Thyroid gland (tissue), 4 donors: ENCODE measurements around the gene HIVEP3. TPM values are rescaled to one million over a fixed set of nuclear protein-coding genes. Genes with fewer than 3 reads are reported as not detected.

Experiments
- DNase-seq, 2 donors: peaks; one replicate each; pipeline ENCODE4 v3.0.0-alpha.2; 2019
- H3K27ac ChIP-seq, 3 donors: fragments of 200-600 bp; sonication (generic); 1 replicate in 2 of 3; 2 replicates in 1 of 3; pipeline ENCODE4 v1.5.1; 2016 to 2019; ENCODE audit warnings: mild to moderate bottlenecking in 1 of 3, moderate library complexity in 1 of 3
- H3K27me3 ChIP-seq: fragments of 200-600 bp; sonication (generic); one replicate; pipeline ENCODE4 v1.5.1; 2019
- H3K36me3 ChIP-seq, 2 donors: fragments of 200-600 bp; sonication (generic); one replicate each; pipeline ENCODE4 v1.5.1; 2016 to 2019
- H3K4me1 ChIP-seq, 2 donors: fragments of 200-600 bp; sonication (generic); one replicate each; pipeline ENCODE4 v1.5.1; 2017 to 2019
- H3K4me3 ChIP-seq, 3 donors: fragments of 200-600 bp; sonication (generic); replicated peaks in 1 of 3; 1 replicate in 2 of 3; 2 replicates in 1 of 3; pipeline ENCODE4 v1.5.1; 2016; ENCODE audit warnings: mild to moderate bottlenecking in 1 of 3
- H3K9me3 ChIP-seq: fragments of 200-600 bp; sonication (generic); one replicate; pipeline ENCODE4 v1.5.1; 2017
- POLR2A ChIP-seq, 2 donors: fragments of 450-650 bp; IDR thresholded peaks; one replicate each; pipeline ENCODE4 v1.6.1; 2017; ENCODE audit warnings: antibody characterized with exemption in 2 of 2, mild to moderate bottlenecking in 2 of 2, moderate library complexity in 1 of 2
- WGBS, 2 donors: methylation state at CpG; one replicate each; pipeline ENCODE4 v1.1.5; 2017; 5-methylcytosine and 5-hydroxymethylcytosine counted together
- intact Hi-C: fragments of 100-400 bp; cut with DNase I; formaldehyde crosslinking; loops from one replicate; pipeline ENCODE4 v1.15.1; 2023
- total RNA-seq, 4 donors: library from RNA; depleted of rRNA; stranded (reverse); fragments of >200 nt; gene quantifications; one replicate each; pipeline ENCODE4 v1.2.3, GENCODE V29; 2016
- TF ChIP-seq, protein P1 (sequence below), 6 experiments: fragments of 200-600 bp in 3 of 6; fragments of 450-650 bp in 3 of 6; sonication (generic) in 3 of 6; IDR thresholded peaks; one replicate each; pipeline ENCODE4 v1.5.1; 2016 to 2019; ENCODE audit warnings: antibody characterized with exemption in 6 of 6, mild to moderate bottlenecking in 2 of 6, inconsistent platforms in 1 of 6, moderate library complexity in 1 of 6

HIVEP3 gene
- total RNA-seq, 4 donors from 2014 or later: 9.7 to 13.5 (median 12.5) TPM

DNA sequence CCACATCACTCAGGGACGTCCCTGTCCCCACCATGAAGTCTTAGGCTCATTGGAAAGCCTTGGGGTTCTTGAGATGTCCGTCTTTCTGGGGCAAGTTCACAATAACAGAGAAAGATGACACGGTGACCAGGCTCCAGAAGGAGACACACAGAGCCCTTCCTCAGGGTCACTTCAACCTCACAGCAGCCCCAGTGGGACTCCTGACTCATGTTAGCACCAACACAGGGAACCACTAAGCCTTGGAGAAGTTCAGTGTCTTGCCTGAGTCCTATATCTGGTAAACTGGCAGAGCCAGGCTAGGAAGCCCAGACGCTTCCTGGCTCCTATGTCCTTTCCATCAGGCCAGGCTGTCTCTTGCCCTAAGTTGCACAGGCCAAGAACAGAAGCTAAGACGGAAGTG is 199.1 kb downstream of the HIVEP3 start:
- DNase-seq: no peak
- intact Hi-C loops: no loop called here
- H3K4me3 ChIP-seq: no peak overlapping the region
- peaks cover 0 to 3% of the 10 kb centered on the region in 2 donors for H3K4me1 ChIP-seq
- 94 to 97% methylated on average over 5 of the region's 5 CpGs for WGBS, 2 donors
- TF ChIP-seq POLR2A (IDR thresholded peaks at IDR 0.05): no peak
- TF ChIP-seq, protein P1, sequence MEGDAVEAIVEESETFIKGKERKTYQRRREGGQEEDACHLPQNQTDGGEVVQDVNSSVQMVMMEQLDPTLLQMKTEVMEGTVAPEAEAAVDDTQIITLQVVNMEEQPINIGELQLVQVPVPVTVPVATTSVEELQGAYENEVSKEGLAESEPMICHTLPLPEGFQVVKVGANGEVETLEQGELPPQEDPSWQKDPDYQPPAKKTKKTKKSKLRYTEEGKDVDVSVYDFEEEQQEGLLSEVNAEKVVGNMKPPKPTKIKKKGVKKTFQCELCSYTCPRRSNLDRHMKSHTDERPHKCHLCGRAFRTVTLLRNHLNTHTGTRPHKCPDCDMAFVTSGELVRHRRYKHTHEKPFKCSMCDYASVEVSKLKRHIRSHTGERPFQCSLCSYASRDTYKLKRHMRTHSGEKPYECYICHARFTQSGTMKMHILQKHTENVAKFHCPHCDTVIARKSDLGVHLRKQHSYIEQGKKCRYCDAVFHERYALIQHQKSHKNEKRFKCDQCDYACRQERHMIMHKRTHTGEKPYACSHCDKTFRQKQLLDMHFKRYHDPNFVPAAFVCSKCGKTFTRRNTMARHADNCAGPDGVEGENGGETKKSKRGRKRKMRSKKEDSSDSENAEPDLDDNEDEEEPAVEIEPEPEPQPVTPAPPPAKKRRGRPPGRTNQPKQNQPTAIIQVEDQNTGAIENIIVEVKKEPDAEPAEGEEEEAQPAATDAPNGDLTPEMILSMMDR (IDR thresholded peaks at IDR 0.05): no peak
- H3K27me3 ChIP-seq: no peaks in the 10 kb centered on the region
- H3K27ac ChIP-seq: no peak overlapping the region
- no peaks in the 10 kb centered on the region for H3K36me3 ChIP-seq
- no peaks in the 10 kb centered on the region for H3K9me3 ChIP-seq

DNA sequence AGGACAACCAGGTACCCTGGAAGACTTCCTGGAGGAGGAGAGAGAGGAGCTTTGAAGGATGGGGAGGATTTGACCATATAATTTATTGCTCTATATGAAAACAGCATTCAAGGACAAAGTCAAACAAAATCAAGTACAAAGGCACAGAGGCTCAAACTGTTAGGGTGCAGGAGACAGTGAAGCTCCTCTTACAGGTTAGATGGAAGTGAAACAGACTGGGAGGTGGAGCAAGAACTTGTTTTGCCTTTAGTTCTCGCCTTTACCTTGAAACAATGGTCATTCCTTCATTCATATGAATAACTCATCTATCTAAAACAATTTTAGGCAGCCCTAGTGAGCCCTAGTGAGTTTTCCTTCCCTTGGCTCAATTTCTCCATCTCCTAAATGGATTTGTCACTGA is 199.6 kb downstream of the HIVEP3 start:
- no peaks in the 10 kb centered on the region for H3K36me3 ChIP-seq
- no peak overlapping the region for H3K4me3 ChIP-seq
- H3K27me3 ChIP-seq: no peaks in the 10 kb centered on the region
- no peaks in the 10 kb centered on the region for H3K9me3 ChIP-seq
- no peaks in the 10 kb centered on the region for H3K4me1 ChIP-seq
- DNase-seq: no peak
- no peak for TF ChIP-seq POLR2A (IDR thresholded peaks at IDR 0.05)
- TF ChIP-seq, protein P1 (IDR thresholded peaks at IDR 0.05): no peak
- 90 to 97% methylated on average over 1 of the region's 1 CpG for WGBS, 2 donors
- intact Hi-C loops: no loop called here
- H3K27ac ChIP-seq: no peak overlapping the region

DNA sequence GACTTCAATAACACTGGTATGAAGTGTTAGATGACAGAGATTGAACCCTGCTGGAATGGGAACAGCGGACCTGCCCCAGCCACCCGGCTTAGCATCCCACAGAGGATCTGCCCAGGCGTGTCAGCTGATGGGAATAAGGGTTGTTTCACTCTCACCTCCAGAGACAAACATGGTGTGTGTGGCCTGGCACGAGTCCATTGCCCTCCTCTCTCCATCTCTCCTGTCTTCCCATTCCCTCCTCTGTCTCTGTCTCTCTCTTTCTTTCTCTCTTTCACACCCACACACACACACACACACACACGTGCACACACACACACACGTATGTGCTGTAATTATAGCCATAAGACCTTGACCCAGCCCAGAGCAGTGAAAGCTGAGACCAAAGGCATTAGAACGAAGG is 200.2 kb downstream of the HIVEP3 start:
- 90 to 91% methylated on average over 7 of the region's 7 CpGs for WGBS, 2 donors

DNA sequence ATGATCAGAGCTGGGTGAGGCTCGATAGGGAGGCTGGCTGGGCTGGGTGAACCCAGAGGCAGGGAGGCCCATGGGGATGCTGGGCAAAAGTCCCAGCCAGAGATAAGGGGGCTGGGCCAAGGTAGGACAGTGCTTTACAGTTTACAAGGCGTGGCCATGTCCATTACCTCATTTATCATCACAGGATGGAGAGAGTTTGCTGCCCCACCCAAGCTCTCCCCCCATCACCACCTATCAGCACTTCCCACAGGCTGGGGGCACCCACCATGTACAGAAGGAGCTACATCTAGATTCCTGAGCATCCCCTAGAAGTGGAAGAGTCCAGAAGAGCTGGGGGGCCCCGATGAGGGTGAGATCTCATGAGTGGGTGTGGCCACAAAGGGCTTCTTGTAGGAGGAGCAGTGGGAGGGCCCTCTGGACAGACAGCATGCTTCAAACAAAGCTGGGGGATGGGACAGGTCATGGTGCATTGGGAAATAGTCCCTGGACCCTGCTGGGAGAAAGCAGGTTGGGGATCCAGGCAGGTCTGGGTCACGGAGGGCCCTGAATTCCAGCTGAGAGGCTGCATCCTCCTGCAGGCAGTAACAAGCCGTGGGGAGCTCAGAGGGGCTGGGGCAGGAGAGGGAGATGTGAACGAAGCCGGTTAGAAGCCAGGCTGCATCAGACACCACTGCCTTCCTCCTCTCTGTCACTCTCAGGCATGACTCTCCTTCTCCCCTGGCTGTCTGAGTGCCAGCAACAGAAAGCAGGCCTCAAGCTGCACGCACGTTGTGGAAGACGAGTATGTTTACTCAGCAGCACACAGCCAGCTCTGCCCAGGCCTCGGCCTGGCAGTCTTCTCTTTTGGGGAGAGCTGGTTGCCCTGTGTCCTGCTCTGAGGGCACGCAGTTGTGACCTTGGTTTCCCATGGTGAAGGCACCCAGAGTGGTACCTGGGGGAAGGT is 202.3 kb downstream of the HIVEP3 start:
- no peak for DNase-seq
- TF ChIP-seq POLR2A (IDR thresholded peaks at IDR 0.05): no peak
- TF ChIP-seq, protein P1 (IDR thresholded peaks at IDR 0.05): no peak
- 87% methylated on average over 12 of the region's 12 CpGs for WGBS, 2 donors
- H3K27ac ChIP-seq: no peak overlapping the region
- no peaks in the 10 kb centered on the region for H3K9me3 ChIP-seq
- intact Hi-C loops: no loop called here
- no peak overlapping the region for H3K4me3 ChIP-seq
- H3K27me3 ChIP-seq: no peaks in the 10 kb centered on the region
- H3K36me3 ChIP-seq: no peaks in the 10 kb centered on the region
- peaks cover 0 to 9% of the 10 kb centered on the region in 2 donors for H3K4me1 ChIP-seq

More for the DNA sequence above, 200.2 kb downstream of the HIVEP3 start:
- Histone ChIP-seq H3K4me3 (no peak overlapping the region), H3K4me1 (peaks cover 0 to 2% of the 10 kb centered on the region in 2 donors), H3K27ac (no peak overlapping the region), H3K9me3 (no peaks in the 10 kb centered on the region), H3K27me3 (no peaks in the 10 kb centered on the region), H3K36me3 (no peaks in the 10 kb centered on the region)
- TF ChIP-seq, protein P1 (IDR thresholded peaks at IDR 0.05): no peak
- TF ChIP-seq POLR2A (IDR thresholded peaks at IDR 0.05): no peak
- no peak for DNase-seq
- intact Hi-C loops: no loop called here

DNA sequence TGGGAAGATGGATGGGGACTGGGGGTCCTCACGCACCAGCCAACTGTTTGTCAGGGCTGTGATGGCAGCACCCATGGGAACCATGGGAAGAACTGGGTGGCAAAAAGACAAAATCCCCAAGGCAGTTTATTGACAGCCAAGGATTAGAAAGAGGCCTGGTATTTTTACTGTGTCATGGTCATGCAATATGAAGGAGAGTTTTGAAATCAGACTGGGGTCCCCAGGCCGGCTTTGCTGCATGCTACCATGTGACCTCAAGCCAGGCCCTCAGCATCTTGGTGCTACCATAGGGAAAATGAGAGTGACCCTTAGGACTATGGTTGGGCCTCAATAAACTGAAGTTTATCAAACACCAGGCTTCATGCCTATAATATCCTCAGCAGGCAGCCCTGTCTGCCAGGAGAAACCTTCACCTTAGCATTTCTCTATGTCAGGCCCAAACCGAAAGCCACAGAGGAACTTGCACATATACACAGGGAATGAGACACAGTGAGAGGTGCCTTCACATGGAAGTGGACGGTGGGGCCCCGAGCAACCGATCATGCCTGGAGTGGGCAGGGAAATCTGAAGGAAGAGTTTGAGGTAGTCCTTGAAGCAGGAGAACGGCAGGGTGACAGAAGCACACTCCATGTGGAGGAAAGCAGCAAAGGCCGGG is 203.2 kb downstream of the HIVEP3 start:
- no peak for DNase-seq
- Histone ChIP-seq H3K27ac (no peak overlapping the region), H3K4me1 (peaks cover 0 to 9% of the 10 kb centered on the region in 2 donors), H3K9me3 (no peaks in the 10 kb centered on the region), H3K4me3 (no peak overlapping the region), H3K36me3 (no peaks in the 10 kb centered on the region), H3K27me3 (no peaks in the 10 kb centered on the region)
- intact Hi-C loops: no loop called here
- 89 to 94% methylated on average over 8 of the region's 8 CpGs for WGBS, 2 donors
- TF ChIP-seq, protein P1 (IDR thresholded peaks at IDR 0.05): no peak
- TF ChIP-seq POLR2A (IDR thresholded peaks at IDR 0.05): no peak
